GM19468 (cell line): ENCODE data around the gene ZBTB25.

Source experiments
- ATAC-seq: cut with Tn5 transposase; IDR thresholded peaks from one replicate; pipeline ENCODE4 v1.9.1; 2021; ENCODE audit warnings: mild to moderate bottlenecking, moderate library complexity, moderate number of reproducible peaks; ENCODE audit not compliant: unreplicated experiment; ENCODE audit errors: extremely low read depth

Gene ZBTB25

GRCh38 chr14:64444984-64445845 is 58.4 kb downstream of the ZBTB25 start:
- peak; percentile 86 for ATAC-seq

GRCh38 chr14:64444140-64444539 is 59.5 kb downstream of the ZBTB25 start:
- ATAC-seq = no peak

GRCh38 chr14:64442300-64442988 is 61.2 kb downstream of the ZBTB25 start:
- no peak for ATAC-seq

- no peak for ATAC-seq
These were observed 63.1 kb downstream of the ZBTB25 start for GRCh38 chr14:64440494-64440893.

GRCh38 chr14:64439141-64439540 is 64.5 kb downstream of the ZBTB25 start:
- ATAC-seq = no peak

GRCh38 chr14:64438181-64438841 is 65.3 kb downstream of the ZBTB25 start:
- no peak for ATAC-seq

GRCh38 chr14:64434528-64434927 is 69.1 kb downstream of the ZBTB25 start:
- no peak for ATAC-seq

GRCh38 chr14:64423987-64424386 is 79.7 kb downstream of the ZBTB25 start:
- ATAC-seq = no peak

- no peak for ATAC-seq
These were observed 80.9 kb downstream of the ZBTB25 start for GRCh38 chr14:64422756-64423155.

- ATAC-seq = no peak
These were observed 81.6 kb downstream of the ZBTB25 start for GRCh38 chr14:64422005-64422404.

- no peak for ATAC-seq
These were observed 82.5 kb downstream of the ZBTB25 start for GRCh38 chr14:64421166-64421565.

GRCh38 chr14:64419003-64419402 is 84.6 kb downstream of the ZBTB25 start:
- no peak for ATAC-seq

- no peak for ATAC-seq
These were observed 85.9 kb downstream of the ZBTB25 start for GRCh38 chr14:64417771-64418125.

GRCh38 chr14:64417055-64417770 is 86.4 kb downstream of the ZBTB25 start:
- no peak for ATAC-seq

GRCh38 chr14:64416348-64416932 is 87.2 kb downstream of the ZBTB25 start:
- no peak for ATAC-seq

- no peak for ATAC-seq
These were observed 91.4 kb downstream of the ZBTB25 start for GRCh38 chr14:64412237-64412636.

GRCh38 chr14:64411001-64411400 is 92.6 kb downstream of the ZBTB25 start:
- ATAC-seq = no peak

- ATAC-seq = no peak
These were observed 93.4 kb downstream of the ZBTB25 start for GRCh38 chr14:64410084-64410774.

GRCh38 chr14:64409126-64409920 is 94.3 kb downstream of the ZBTB25 start:
- no peak for ATAC-seq
